ENCODE data around the gene UCHL3. TPM values are rescaled to one million over a fixed set of nuclear protein-coding genes. Genes with fewer than 3 reads are reported as not detected.

Gene UCHL3
- total and polyA plus RNA-seq, 2 experiments from 2014 or later = 42.8 to 116 TPM

DNA sequence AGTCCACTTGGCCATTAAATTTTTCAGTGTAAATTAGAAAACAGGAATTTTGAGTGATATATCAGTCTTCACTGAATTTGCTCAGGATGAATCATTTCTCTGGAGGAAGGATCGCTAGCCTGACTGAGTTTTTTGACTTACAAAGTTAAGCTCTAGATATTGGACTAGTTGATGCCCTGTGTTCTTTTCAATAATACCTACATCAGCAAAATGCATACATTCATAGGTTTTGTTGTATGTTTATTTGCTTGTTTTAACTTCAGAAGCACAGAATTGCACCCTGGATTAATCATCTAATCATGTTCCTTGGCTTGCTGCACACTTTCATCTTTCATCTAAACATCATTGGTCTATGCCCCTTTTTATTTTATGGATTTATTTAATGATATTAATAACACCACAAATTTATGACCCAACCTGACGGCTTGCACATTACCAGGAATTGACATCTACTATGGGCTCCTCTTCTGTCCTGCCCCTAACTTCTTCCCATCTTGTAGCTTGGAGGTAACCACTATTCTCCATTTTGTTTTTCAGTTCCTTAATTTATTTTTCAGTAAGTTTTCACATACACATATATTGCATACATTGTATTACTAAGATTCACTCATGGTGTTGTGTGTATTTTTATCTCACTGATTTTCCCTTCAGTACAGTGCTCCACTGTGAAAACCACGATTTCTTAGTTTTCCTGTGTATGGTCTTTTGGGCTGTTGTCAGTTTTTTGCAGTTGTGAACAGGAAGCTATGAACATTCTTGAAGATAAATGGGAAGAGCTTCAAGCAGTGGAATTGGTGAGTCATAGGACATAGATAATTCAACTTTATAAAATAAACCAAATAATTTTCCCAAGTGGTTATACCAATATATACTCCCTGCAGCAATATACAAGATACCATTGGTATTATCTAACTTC lies 35.3 kb upstream of the UCHL3 start:
- WGBS, 2 experiments (ENCODE audit: low coverage in 1 of 2, low lambda C conversion rate in 2 of 2, missing lambda C conversion rate in 2 of 2) = 74 to 82% methylated on average over 3 of the region's 3 CpGs
- H3K9ac ChIP-seq = no peak overlapping the region

DNA sequence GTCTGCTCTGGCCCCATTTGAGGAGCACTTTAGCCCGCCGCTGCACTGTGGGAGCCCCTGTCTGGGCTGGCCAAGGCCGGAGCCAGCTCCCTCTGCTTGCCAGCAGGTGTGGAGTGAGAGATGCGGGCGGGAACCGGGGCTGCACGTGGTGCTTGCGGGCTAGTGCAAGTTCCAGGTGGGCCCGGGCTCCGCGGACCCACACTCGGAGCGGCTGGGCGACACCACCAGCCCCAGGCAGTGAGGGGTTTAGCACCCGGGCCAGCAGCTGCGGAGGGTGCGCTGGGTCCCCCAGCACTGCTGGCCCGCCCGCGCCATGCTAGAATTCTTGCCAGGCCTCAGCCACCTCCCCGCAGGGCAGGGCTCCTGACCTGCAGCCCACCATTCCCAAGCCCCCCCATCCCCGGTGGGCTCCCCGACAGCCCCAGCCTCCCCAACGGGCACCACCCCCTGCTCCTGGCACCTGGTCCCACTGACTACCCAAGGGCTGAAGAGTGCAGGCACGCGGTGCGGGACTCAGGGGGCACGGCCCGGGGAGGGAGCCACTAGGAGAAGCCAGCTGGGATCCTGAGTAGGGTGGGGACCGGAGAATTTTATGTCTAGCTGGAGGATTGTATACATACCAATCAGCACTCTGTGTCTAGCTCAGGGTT lies 31.0 kb upstream of the UCHL3 start:
- no peak overlapping the region for H2AFZ ChIP-seq
- no peaks in the 10 kb centered on the region for H3K27me3 ChIP-seq (replicated peaks; ENCODE audit: insufficient read depth)
- in situ Hi-C loops (cut with MboI) = no loop called here
- H3K9me2 ChIP-seq (ENCODE audit: insufficient read depth) = no peaks in the 10 kb centered on the region
- H3F3A ChIP-seq (ENCODE audit: insufficient read depth) = no peaks in the 10 kb centered on the region
- 83 to 87% methylated on average over 10 to 27 of the region's 30 CpGs for WGBS, 2 experiments (ENCODE audit: low coverage in 1 of 2, low lambda C conversion rate in 2 of 2, missing lambda C conversion rate in 2 of 2)
- TF ChIP-seq EZH2phosphoT487 (IDR thresholded peaks at IDR 0.05; ENCODE audit: insufficient read depth, low read depth) = no peak
- TF ChIP-seq EZH2 (IDR thresholded peaks at IDR 0.05; ENCODE audit: insufficient read depth, poor library complexity, severe bottlenecking) = no peak
- no peak overlapping the region for H3K4me3 ChIP-seq
- no peak overlapping the region for H3K4me2 ChIP-seq (ENCODE audit: unreplicated experiment)
- DNase-seq = no peak
- H3K27ac ChIP-seq = no peak overlapping the region
- H3K79me2 ChIP-seq (ENCODE audit: insufficient read depth) = no peaks in the 10 kb centered on the region
- no peaks in the 10 kb centered on the region for H3K36me3 ChIP-seq (ENCODE audit: low read depth)
- H4K20me1 ChIP-seq (ENCODE audit: insufficient read depth) = no peaks in the 10 kb centered on the region
- H3K4me1 ChIP-seq (ENCODE audit: insufficient read depth) = no peaks in the 10 kb centered on the region
- H3K9ac ChIP-seq = no peak overlapping the region
- H3K9me3 ChIP-seq (ENCODE audit: low read depth) = no peaks in the 10 kb centered on the region

More for the DNA sequence above, 35.3 kb upstream of the UCHL3 start:
- in situ Hi-C loops (cut with MboI) = no loop called here
- Histone ChIP-seq H4K20me1 (ENCODE audit: insufficient read depth) (no peaks in the 10 kb centered on the region), H3F3A (ENCODE audit: insufficient read depth) (no peaks in the 10 kb centered on the region), H3K4me2 (ENCODE audit: unreplicated experiment) (no peak overlapping the region), H3K27me3 (replicated peaks; ENCODE audit: insufficient read depth) (no peaks in the 10 kb centered on the region), H3K36me3 (ENCODE audit: low read depth) (no peaks in the 10 kb centered on the region), H3K79me2 (ENCODE audit: insufficient read depth) (no peaks in the 10 kb centered on the region), H3K4me3 (no peak overlapping the region), H3K4me1 (ENCODE audit: insufficient read depth) (no peaks in the 10 kb centered on the region), H3K27ac (no peak overlapping the region), H3K9me2 (ENCODE audit: insufficient read depth) (no peaks in the 10 kb centered on the region), H2AFZ (no peak overlapping the region), H3K9me3 (ENCODE audit: low read depth) (no peaks in the 10 kb centered on the region)
- peak; percentile 53 for DNase-seq
- no peak for TF ChIP-seq EZH2phosphoT487 (IDR thresholded peaks at IDR 0.05; ENCODE audit: insufficient read depth, low read depth)
- TF ChIP-seq EZH2 (IDR thresholded peaks at IDR 0.05; ENCODE audit: insufficient read depth, poor library complexity, severe bottlenecking) = no peak

DNA sequence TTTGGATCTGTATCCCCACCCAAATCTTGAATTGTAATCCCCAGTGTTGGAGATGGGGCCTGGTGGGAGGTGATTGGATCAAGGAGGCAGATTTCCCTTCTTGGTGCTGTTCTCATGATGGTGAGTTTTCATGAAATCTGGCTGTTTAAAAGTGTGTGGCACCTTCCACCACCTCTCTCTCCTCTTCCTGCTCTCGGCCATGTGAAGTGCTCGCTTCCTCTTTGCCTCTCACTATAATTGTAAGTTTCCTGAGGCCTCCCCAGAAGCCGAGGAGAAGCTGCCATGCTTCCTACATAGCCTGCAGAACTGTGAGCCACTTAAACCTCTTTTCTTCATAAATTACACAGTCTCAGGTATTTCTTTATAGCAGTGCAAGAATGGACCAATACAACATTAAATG lies 27.6 kb upstream of the UCHL3 start:
- Histone ChIP-seq H3K27me3 (replicated peaks; ENCODE audit: insufficient read depth) (no peaks in the 10 kb centered on the region), H3K36me3 (ENCODE audit: low read depth) (peaks cover 8% of the 10 kb centered on the region), H4K20me1 (ENCODE audit: insufficient read depth) (no peaks in the 10 kb centered on the region), H2AFZ (no peak overlapping the region), H3K79me2 (ENCODE audit: insufficient read depth) (no peaks in the 10 kb centered on the region), H3K4me1 (ENCODE audit: insufficient read depth) (peaks cover 11% of the 10 kb centered on the region), H3K4me2 (ENCODE audit: unreplicated experiment) (no peak overlapping the region), H3F3A (ENCODE audit: insufficient read depth) (no peaks in the 10 kb centered on the region), H3K27ac (no peak overlapping the region), H3K9ac (no peak overlapping the region), H3K9me3 (ENCODE audit: low read depth) (no peaks in the 10 kb centered on the region), H3K9me2 (ENCODE audit: insufficient read depth) (no peaks in the 10 kb centered on the region), H3K4me3 (no peak overlapping the region)
- in situ Hi-C loops (cut with MboI) = no loop called here
- no peak for DNase-seq
- 71 to 76% methylated on average over 3 of the region's 3 CpGs for WGBS, 2 experiments (ENCODE audit: low coverage in 1 of 2, low lambda C conversion rate in 2 of 2, missing lambda C conversion rate in 2 of 2)
- TF ChIP-seq EZH2phosphoT487 (IDR thresholded peaks at IDR 0.05; ENCODE audit: insufficient read depth, low read depth) = no peak
- TF ChIP-seq EZH2 (IDR thresholded peaks at IDR 0.05; ENCODE audit: insufficient read depth, poor library complexity, severe bottlenecking) = no peak

DNA sequence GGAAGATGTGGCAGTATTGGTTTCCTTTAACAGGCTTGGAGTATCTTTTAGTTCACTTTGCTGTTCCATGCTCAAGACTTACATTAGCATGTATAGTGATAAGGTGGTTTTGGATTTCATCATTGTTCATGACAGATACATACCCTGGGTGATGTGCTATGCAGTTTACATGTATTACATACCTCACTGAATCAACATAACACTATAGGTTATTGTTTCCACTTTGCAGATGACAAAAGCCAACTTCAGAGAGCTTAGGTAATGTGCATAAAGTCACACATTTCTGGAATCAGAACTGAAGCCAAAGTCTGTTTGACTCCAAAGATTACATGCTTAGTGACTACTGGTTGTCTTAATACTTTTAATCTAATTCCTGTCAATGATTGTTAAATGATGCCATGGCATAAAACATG lies 19.0 kb upstream of the UCHL3 start:
- H3K4me1 ChIP-seq (ENCODE audit: insufficient read depth) = peaks cover 12% of the 10 kb centered on the region
- no peaks in the 10 kb centered on the region for H3K27me3 ChIP-seq (replicated peaks; ENCODE audit: insufficient read depth)
- H3K79me2 ChIP-seq (ENCODE audit: insufficient read depth) = peaks cover 27% of the 10 kb centered on the region
- no peak overlapping the region for H2AFZ ChIP-seq
- in situ Hi-C loops (cut with MboI) = no loop called here
- H3K4me2 ChIP-seq (ENCODE audit: unreplicated experiment) = no peak overlapping the region
- H3K9me3 ChIP-seq (ENCODE audit: low read depth) = no peaks in the 10 kb centered on the region
- no peak overlapping the region for H3K9ac ChIP-seq
- H3K27ac ChIP-seq = no peak overlapping the region
- no peaks in the 10 kb centered on the region for H3F3A ChIP-seq (ENCODE audit: insufficient read depth)
- DNase-seq = no peak
- peaks cover 14% of the 10 kb centered on the region for H3K36me3 ChIP-seq (ENCODE audit: low read depth)
- no peak overlapping the region for H3K4me3 ChIP-seq
- no peaks in the 10 kb centered on the region for H3K9me2 ChIP-seq (ENCODE audit: insufficient read depth)
- TF ChIP-seq EZH2phosphoT487 (IDR thresholded peaks at IDR 0.05; ENCODE audit: insufficient read depth, low read depth) = no peak
- no peak for TF ChIP-seq EZH2 (IDR thresholded peaks at IDR 0.05; ENCODE audit: insufficient read depth, poor library complexity, severe bottlenecking)
- no peaks in the 10 kb centered on the region for H4K20me1 ChIP-seq (ENCODE audit: insufficient read depth)
